Heart left ventricle (tissue), 16 donors: ENCODE results near the gene MRPL53. TPM values are rescaled to one million over a fixed set of nuclear protein-coding genes. Genes with fewer than 3 reads are reported as not detected.
"Not testable (repeated sequence)": the region's sequence is repeated elsewhere in the genome, so short reads cannot be mapped to it uniquely, and the experiment has no call there.

Experiments
- ATAC-seq, 4 donors: fragments of 200-7000 bp; cut with Tn5 transposase; one replicate each; pipeline ENCODE4 v1.9.1; 2020 to 2022; ENCODE audit warnings: moderate library complexity in 4 of 4, mild to moderate bottlenecking in 3 of 4, moderate number of reproducible peaks in 1 of 4
- DNase-seq, 5 donors: peaks; one replicate each; pipeline ENCODE4 v3.0.0-alpha.2; 2020
- H3K27ac ChIP-seq, 12 donors: fragments of 200-600 bp; sonication (generic) in 4 of 12; one replicate each; pipeline versions ENCODE4 v1.5.0 to v1.8.0; 2016 to 2022; ENCODE audit warnings: mild to moderate bottlenecking in 2 of 12
- H3K27me3 ChIP-seq, 9 donors: fragments of 200-600 bp; sonication (generic) in 2 of 9; one replicate each; pipeline versions ENCODE4 v1.5.1 to v1.8.0; 2016 to 2022; ENCODE audit warnings: mild to moderate bottlenecking in 3 of 9
- H3K36me3 ChIP-seq, 9 donors: fragments of 200-600 bp; sonication (generic) in 2 of 9; one replicate each; pipeline versions ENCODE4 v1.5.0 to v1.8.0; 2018 to 2022; ENCODE audit warnings: mild to moderate bottlenecking in 2 of 9
- H3K4me1 ChIP-seq, 12 donors: fragments of 200-600 bp; sonication (generic) in 4 of 12; one replicate each; pipeline versions ENCODE4 v1.5.0 to v1.8.0; 2016 to 2022; ENCODE audit warnings: mild to moderate bottlenecking in 3 of 12
- H3K4me3 ChIP-seq, 12 donors: fragments of 200-600 bp; sonication (generic) in 4 of 12; one replicate each; pipeline versions ENCODE4 v1.5.0 to v1.8.0; 2017 to 2022; ENCODE audit warnings: mild to moderate bottlenecking in 9 of 12, moderate library complexity in 4 of 12
- H3K9me3 ChIP-seq, 12 donors: fragments of 200-600 bp; sonication (generic) in 4 of 12; one replicate each; pipeline versions ENCODE4 v1.5.0 to v1.8.0; 2016 to 2022; ENCODE audit warnings: mild to moderate bottlenecking in 1 of 12
- POLR2A ChIP-seq, 2 donors: fragments of 450-650 bp; IDR thresholded peaks; one replicate each; pipeline ENCODE4 v1.6.1; 2017; ENCODE audit warnings: antibody characterized with exemption in 2 of 2, mild to moderate bottlenecking in 2 of 2, moderate library complexity in 2 of 2
- WGBS, 4 donors: extraction: QIAGEN DNeasy Blood & Tissue Kit in 2 of 4; methylation state at CpG; one replicate each; pipeline versions ENCODE4 v1.1.5 to v1.1.7; 2013 to 2018; 5-methylcytosine and 5-hydroxymethylcytosine counted together
- intact Hi-C, 10 donors: fragments of 100-400 bp; cut with DNase I; formaldehyde crosslinking; loops; one replicate each; pipeline versions ENCODE4 v1.11.1 to v1.14.2; 2022
- polyA plus RNA-seq, 2 donors: library from polyadenylated mRNA; stranded (reverse); fragments of 200-250 nt; gene quantifications; one replicate each; pipeline ENCODE4 v1.2.3, GENCODE V29; 2013
- total RNA-seq, 9 donors: library from RNA; depleted of rRNA in 2 of 9; stranded (reverse); fragments of >200 nt in 2 of 9; fragmentation: NEBNext Ultra II Directional in 3 of 9; extraction: Animal tissue kit (Norgen Biotek cat#: 25700) in 3 of 9; gene quantifications; one replicate each; pipeline versions ENCODE4 v1.1.0 to v1.2.4, GENCODE V29; 2016 to 2023
- TF ChIP-seq, protein P1 (sequence below), 12 donors: fragments of 200-600 bp; sonication (generic) in 4 of 12; IDR thresholded peaks; one replicate each; pipeline versions ENCODE4 v1.5.0 to v1.8.0; 2018 to 2022; ENCODE audit warnings: antibody characterized with exemption in 12 of 12, mild to moderate bottlenecking in 5 of 12
- donor health status: ischemic (EF 13 %, LVEDD 7.1; RV severe dilation, severe dysfunction).
- donor health status: healthy with polysubstance abuse.
- donor health status: DM: no; HTN: yes; CAD: no.
- donor health status: DM: no; HTN: no; CAD: no.
- donor health status: ischemic (EF 25% LVEDD 6.9; RV normal size, moderate dysfunction).
- donor health status: ischemic (EF 25% LVEDD 5.7; RV mildly dilated, moderate dysfunction).
- donor health status: healthy.
- donor health status: DM: yes; HTN: yes; CAD: no.
- donor health status: ischemic (EF 35%, LVEDD 5.7; RV mildly dilated, moderate dysfunction).
- donor health status: nonischemic (EF 11% LVEDD 7.7; RV severe dilation, severe dysfunction).
- donor health status: DM: yes; HTN: yes; CAD: no.
- donor health status: PGD.
- donor health status: ischemic (EF 29% LVEDD 5.4; RV normal size, mild dysfunction).
- donor health status: nonischemic (EF 23%, LVEDD 6.1; RV moderate dilation, normal function).

Gene MRPL53
- total and polyA plus RNA-seq, 11 donors, result 64.9 to 180 (median 135) TPM

DNA sequence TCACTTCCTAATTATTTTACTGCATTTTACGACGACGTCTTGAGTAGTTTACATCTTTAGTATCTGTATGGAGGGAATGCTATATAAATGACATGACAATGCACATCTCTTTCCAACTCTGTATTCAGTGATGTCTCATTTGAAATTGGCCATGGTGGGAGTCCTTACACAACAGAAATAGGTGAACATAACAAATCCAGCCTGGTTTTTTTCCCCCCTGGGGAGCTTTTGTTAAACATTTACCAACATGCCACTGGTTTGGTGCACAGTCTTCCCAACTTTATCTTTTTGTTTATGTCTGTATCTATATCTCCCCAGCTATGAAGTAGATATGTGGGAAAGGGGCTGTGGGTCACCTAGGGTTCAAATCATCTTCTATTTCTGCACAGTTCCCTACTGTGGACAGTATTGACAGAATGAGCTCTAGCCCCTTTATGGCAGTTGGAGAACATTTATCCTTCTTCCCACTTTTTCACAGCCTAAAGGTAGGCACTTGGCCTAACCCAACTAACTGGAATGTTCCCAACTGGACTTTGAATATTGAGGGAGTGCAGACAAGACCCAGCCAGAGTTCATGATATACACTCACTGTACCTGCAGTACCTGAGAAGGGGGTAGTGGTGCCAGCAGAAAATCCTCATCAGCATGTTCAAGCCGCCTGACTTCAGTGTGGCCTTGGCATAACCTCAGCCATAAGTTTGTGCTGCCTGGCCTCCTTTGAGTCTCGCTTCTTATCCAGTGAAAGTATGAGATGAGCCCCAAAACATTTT, 25.1 kb downstream of the MRPL53 start:
- Histone ChIP-seq H3K4me3 (no peak overlapping the region), H3K27me3 (peaks cover 0 to 8% (median 0%) of the 10 kb centered on the region in 9 donors), H3K9me3 (no peaks in the 10 kb centered on the region), H3K27ac (no peak overlapping the region), H3K36me3 (no peaks in the 10 kb centered on the region), H3K4me1 (peaks cover 0 to 9% (median 0%) of the 10 kb centered on the region in 12 donors)
- intact Hi-C loops, result no loop called here
- ATAC-seq (no peak), DNase-seq (no peak)
- TF ChIP-seq, protein P1, sequence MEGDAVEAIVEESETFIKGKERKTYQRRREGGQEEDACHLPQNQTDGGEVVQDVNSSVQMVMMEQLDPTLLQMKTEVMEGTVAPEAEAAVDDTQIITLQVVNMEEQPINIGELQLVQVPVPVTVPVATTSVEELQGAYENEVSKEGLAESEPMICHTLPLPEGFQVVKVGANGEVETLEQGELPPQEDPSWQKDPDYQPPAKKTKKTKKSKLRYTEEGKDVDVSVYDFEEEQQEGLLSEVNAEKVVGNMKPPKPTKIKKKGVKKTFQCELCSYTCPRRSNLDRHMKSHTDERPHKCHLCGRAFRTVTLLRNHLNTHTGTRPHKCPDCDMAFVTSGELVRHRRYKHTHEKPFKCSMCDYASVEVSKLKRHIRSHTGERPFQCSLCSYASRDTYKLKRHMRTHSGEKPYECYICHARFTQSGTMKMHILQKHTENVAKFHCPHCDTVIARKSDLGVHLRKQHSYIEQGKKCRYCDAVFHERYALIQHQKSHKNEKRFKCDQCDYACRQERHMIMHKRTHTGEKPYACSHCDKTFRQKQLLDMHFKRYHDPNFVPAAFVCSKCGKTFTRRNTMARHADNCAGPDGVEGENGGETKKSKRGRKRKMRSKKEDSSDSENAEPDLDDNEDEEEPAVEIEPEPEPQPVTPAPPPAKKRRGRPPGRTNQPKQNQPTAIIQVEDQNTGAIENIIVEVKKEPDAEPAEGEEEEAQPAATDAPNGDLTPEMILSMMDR (IDR thresholded peaks at IDR 0.05), result no peak
- TF ChIP-seq POLR2A (IDR thresholded peaks at IDR 0.05), result no peak
- 87 to 91% (median 89%) methylated on average over 5 of the region's 5 CpGs for WGBS, 4 donors

DNA sequence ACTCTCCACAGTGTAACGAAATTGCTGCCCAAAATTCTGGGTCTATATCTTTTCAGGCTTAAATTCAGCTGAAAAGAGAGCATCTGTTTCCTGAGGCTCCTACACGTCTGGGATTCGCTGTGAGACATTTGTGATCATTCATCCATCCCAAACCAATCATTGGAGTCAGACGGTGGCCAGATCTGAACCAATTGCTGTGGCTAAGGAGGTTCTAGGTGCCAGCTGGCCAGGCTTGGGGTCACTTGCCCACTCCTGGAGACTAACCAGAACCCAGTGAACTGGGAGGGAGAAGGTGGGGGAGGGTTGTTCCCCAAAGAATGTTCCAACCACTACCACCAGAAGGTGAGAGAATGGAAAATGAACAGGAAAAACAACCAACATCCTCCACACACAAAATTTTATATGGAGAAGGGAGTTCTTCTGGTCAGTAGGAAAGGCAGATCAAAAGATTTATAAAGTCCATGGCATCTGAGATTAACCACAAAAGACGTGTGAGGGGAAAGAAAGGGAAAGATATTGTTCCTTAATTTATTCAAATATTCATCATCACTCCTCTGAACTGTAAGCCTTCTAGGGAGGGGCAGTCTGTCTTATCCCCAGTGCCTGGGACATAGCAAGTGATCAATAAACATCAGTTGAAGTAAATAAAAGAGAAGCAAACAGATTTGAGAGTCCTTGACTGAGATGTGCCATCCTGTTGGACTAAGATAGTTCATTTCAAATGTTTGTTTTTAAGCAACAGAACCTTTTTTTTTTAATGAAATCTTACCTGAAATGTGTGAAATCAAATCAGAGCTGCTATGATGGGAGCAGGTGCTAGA, 27.8 kb downstream of the MRPL53 start:
- Histone ChIP-seq H3K36me3 (no peaks in the 10 kb centered on the region), H3K4me1 (peaks cover 0 to 33% (median 20%) of the 10 kb centered on the region in 12 donors), H3K27ac (no peak overlapping the region), H3K4me3 (no peak overlapping the region), H3K9me3 (no peaks in the 10 kb centered on the region), H3K27me3 (peaks cover 0 to 35% (median 0%) of the 10 kb centered on the region in 9 donors)
- DNase-seq (no peak), ATAC-seq (no peak)
- 33 to 51% (median 42%) methylated on average over 5 of the region's 5 CpGs for WGBS, 4 donors
- intact Hi-C loops, result no loop called here
- TF ChIP-seq POLR2A (IDR thresholded peaks at IDR 0.05), result no peak
- TF ChIP-seq, protein P1 (IDR thresholded peaks at IDR 0.05), result no peak

- not testable (repeated sequence) for DNase-seq
- WGBS, 4 donors, result 91 to 97% (median 95%) methylated on average over 16 of the region's 16 CpGs
These were observed 29.8 kb downstream of the MRPL53 start for GRCh38 chr2:74442483-74443297.

GRCh38 chr2:74441690-74442482, 30.6 kb downstream of the MRPL53 start, which contains the start of gene RTKN:
Gene RTKN, minus strand, starts transcription at chr2:74441937. Its CDS starts 121 bp downstream, at chr2:74441816.
- peaks cover 0 to 58% (median 35%) of the 10 kb centered on the region in 12 donors for H3K4me1 ChIP-seq

More at GRCh38 chr2:74442483-74443297, 29.8 kb downstream of the MRPL53 start:
- intact Hi-C loops, H3K36me3 ChIP-seq, H3K9me3 ChIP-seq, ATAC-seq: not testable (repeated sequence)
- Histone ChIP-seq H3K4me1 (peaks cover 0 to 50% (median 32%) of the 10 kb centered on the region in 12 donors), H3K4me3 (peak overlapping the region in 8 of 12 donors; percentile 57 to 72 (median 61)), H3K27me3 (peaks cover 0 to 40% (median 0%) of the 10 kb centered on the region in 9 donors), H3K27ac (peak overlapping the region in 6 of 12 donors; percentile 83 to 92 (median 86))

More at GRCh38 chr2:74441690-74442482, 30.6 kb downstream of the MRPL53 start, which contains the start of gene RTKN:
- TF ChIP-seq, protein P1 (IDR thresholded peaks at IDR 0.05), result no peak
- TF ChIP-seq POLR2A (IDR thresholded peaks at IDR 0.05), result no peak
- H3K4me3 ChIP-seq, result peak within 1 kb of the TSS; percentile 30 to 72 (median 60)
- H3K27me3 ChIP-seq, result peaks cover 0 to 40% (median 0%) of the 10 kb centered on the region in 9 donors
- intact Hi-C loops, result loop anchor here in 1 of 10 donors (2.0 kb wide), 1 partner anchor 13 kb away; the partner anchor contains the start of gene INO80B
- peak in 1 of 5 donors; percentile 53 for DNase-seq
- H3K27ac ChIP-seq, result peak within 1 kb of the TSS; percentile 77 to 95 (median 86)
- ATAC-seq, result peak in 2 of 4 donors; percentile 7 to 11
- H3K9me3 ChIP-seq, result no peaks in the 10 kb centered on the region
- H3K36me3 ChIP-seq, result no peaks in the 10 kb centered on the region
- WGBS, 4 donors, result 6 to 30% (median 13%) methylated on average over 49 to 75 of the region's 75 CpGs
